Adipose tissue (tissue), 3 donors: ENCODE results near the gene LIPF. TPM values are rescaled to one million over a fixed set of nuclear protein-coding genes. Genes with fewer than 3 reads are reported as not detected.
"Not testable (repeated sequence)": the region's sequence is repeated elsewhere in the genome, so short reads cannot be mapped to it uniquely, and the experiment has no call there.

Experiments
- H3K27ac ChIP-seq: one replicate; pipeline ENCODE4 v1.5.1; 2013; ENCODE audit warnings: low read depth, low read length
- WGBS, 3 donors: extraction: QIAGEN DNeasy Blood & Tissue Kit; methylation state at CpG; one replicate each; pipeline ENCODE4 v1.1.7; 2013; 5-methylcytosine and 5-hydroxymethylcytosine counted together
- polyA plus RNA-seq, 3 donors: library from polyadenylated mRNA; stranded (reverse); fragments of 200-250 nt; gene quantifications; one replicate each; pipeline ENCODE4 v1.2.3, GENCODE V29; 2013
- donor health status: healthy with polysubstance abuse.
- donor health status: Bipolar disorder and iron deficiency.
- donor health status: healthy.

LIPF gene
- polyA plus RNA-seq, 3 donors = 1.3 to 2,549 (median 298) TPM

GRCh38 chr10:88668465-88668864, 4.2 kb downstream of the LIPF start:
- WGBS, 3 donors = 62 to 80% (median 63%) methylated on average over 1 of the region's 1 CpG
- no peak overlapping the region for H3K27ac ChIP-seq

- WGBS, 3 donors = 54 to 86% (median 83%) methylated on average over 2 of the region's 2 CpGs
- no peak overlapping the region for H3K27ac ChIP-seq
Observed at GRCh38 chr10:88670497-88670896, 6.3 kb downstream of the LIPF start.

GRCh38 chr10:88672041-88672440, 7.8 kb downstream of the LIPF start:
- H3K27ac ChIP-seq = no peak overlapping the region
- 75 to 91% (median 83%) methylated on average over 2 of the region's 2 CpGs for WGBS, 3 donors

GRCh38 chr10:88676283-88677060, 12.2 kb downstream of the LIPF start:
- WGBS, 3 donors = 57 to 77% (median 74%) methylated on average over 4 of the region's 4 CpGs
- H3K27ac ChIP-seq = no peak overlapping the region

- H3K27ac ChIP-seq = no peak overlapping the region
Observed at GRCh38 chr10:88680958-88681357, 16.7 kb downstream of the LIPF start.

GRCh38 chr10:88682491-88682890, 18.2 kb downstream of the LIPF start:
- no peak overlapping the region for H3K27ac ChIP-seq
- 83 to 86% (median 84%) methylated on average over 4 of the region's 4 CpGs for WGBS, 3 donors

More at GRCh38 chr10:88680958-88681357, 16.7 kb downstream of the LIPF start:
- 89 to 93% (median 92%) methylated on average over 4 of the region's 4 CpGs for WGBS, 3 donors

- no peak overlapping the region for H3K27ac ChIP-seq
Observed at GRCh38 chr10:88687853-88688467, 23.7 kb downstream of the LIPF start.

GRCh38 chr10:88689366-88689765, 25.1 kb downstream of the LIPF start:
- WGBS, 3 donors = 92 to 96% (median 95%) methylated on average over 6 of the region's 6 CpGs
- no peak overlapping the region for H3K27ac ChIP-seq

- 51 to 62% (median 60%) methylated on average over 4 of the region's 4 CpGs for WGBS, 3 donors
Observed at GRCh38 chr10:88693392-88694020, 29.3 kb downstream of the LIPF start.

GRCh38 chr10:88702848-88703597, 38.8 kb downstream of the LIPF start:
- WGBS, 3 donors = 40 to 84% (median 82%) methylated on average over 4 of the region's 4 CpGs
- H3K27ac ChIP-seq = no peak overlapping the region

More at GRCh38 chr10:88693392-88694020, 29.3 kb downstream of the LIPF start:
- no peak overlapping the region for H3K27ac ChIP-seq

- 93 to 100% (median 94%) methylated on average over 1 of the region's 1 CpG for WGBS, 3 donors
Observed at GRCh38 chr10:88705958-88706357, 41.7 kb downstream of the LIPF start, which contains the start of gene LIPK. Gene LIPK, plus strand, starts transcription at chr10:88706249. Its CDS starts 18,295 bp downstream, at chr10:88724544.

GRCh38 chr10:88707429-88708155, 43.4 kb downstream of the LIPF start:
- no peak overlapping the region for H3K27ac ChIP-seq
- 35 to 65% (median 59%) methylated on average over 2 of the region's 2 CpGs for WGBS, 3 donors

More at GRCh38 chr10:88705958-88706357, 41.7 kb downstream of the LIPF start, which contains the start of gene LIPK:
- no peak within 1 kb of the TSS for H3K27ac ChIP-seq

- H3K27ac ChIP-seq = not testable (repeated sequence)
- WGBS, 3 donors = 55 to 70% (median 61%) methylated on average over 6 of the region's 6 CpGs
Observed at GRCh38 chr10:88709361-88709760, 45.1 kb downstream of the LIPF start.

- 89 to 100% (median 97%) methylated on average over 1 of the region's 1 CpG for WGBS, 3 donors
- no peak overlapping the region for H3K27ac ChIP-seq
Observed at GRCh38 chr10:88715517-88715916, 51.3 kb downstream of the LIPF start.

GRCh38 chr10:88721392-88721791, 57.1 kb downstream of the LIPF start:
- no peak overlapping the region for H3K27ac ChIP-seq
- 79 to 86% (median 83%) methylated on average over 4 of the region's 4 CpGs for WGBS, 3 donors

- WGBS, 3 donors = 12 to 35% (median 22%) methylated on average over 1 of the region's 1 CpG
Observed at GRCh38 chr10:88725798-88726197, 61.6 kb downstream of the LIPF start.

GRCh38 chr10:88728107-88728763, 64.0 kb downstream of the LIPF start:
- WGBS, 3 donors = 70 to 79% (median 73%) methylated on average over 30 of the region's 30 CpGs
- no peak overlapping the region for H3K27ac ChIP-seq

More at GRCh38 chr10:88725798-88726197, 61.6 kb downstream of the LIPF start:
- H3K27ac ChIP-seq = no peak overlapping the region
